GM12878 (cell line): ENCODE results near the gene UBE2C. TPM values are rescaled to one million over a fixed set of nuclear protein-coding genes. Genes with fewer than 3 reads are reported as not detected.

Experiments used
- ATAC-seq: fragments of 200-7000 bp; cut with Tn5 transposase; 3 replicates; pipeline ENCODE4 v1.9.1; 2020; ENCODE audit warnings: mild to moderate bottlenecking, moderate library complexity
- BruUV-seq: library from RNA; stranded (reverse); fragments of 400-500 nt; replicated peaks from 2 replicates; lab custom pipeline; 2021; lab: Mats Ljungman, UMichigan
- CTCF ChIA-PET: fragments of 300-600 bp; sonication (Branson Sonifier 250); formaldehyde crosslinking; extraction: SDS; loops from one replicate; lab custom pipeline; 2021; ENCODE audit warnings: inconsistent platforms; lab: Yijun Ruan, JAX
- POLR2A ChIA-PET: fragments of 350-600 bp; formaldehyde crosslinking; extraction: SDS; loops from one replicate; lab custom pipeline; 2021; ENCODE audit warnings: inconsistent platforms; lab: Charles Lee
- RAD21 ChIA-PET: fragments of 300-600 bp; sonication (Branson Sonifier 250); formaldehyde crosslinking; loops from one replicate; lab custom pipeline; 2023; ENCODE audit warnings: antibody characterized with exemption; ENCODE audit not compliant: unreplicated experiment; lab: Charles Lee
- SMC1A ChIA-PET: fragments of 300-600 bp; sonication (Branson Sonifier 250); formaldehyde crosslinking; loops from one replicate; lab custom pipeline; 2023; ENCODE audit not compliant: unreplicated experiment, uncharacterized antibody; lab: Charles Lee
- DNase-seq: peaks from one replicate; pipeline ENCODE4 v3.0.0-alpha.2; 2011; ENCODE audit warnings: low read depth, low spot score
- FAIRE-seq: peaks from 3 replicates; lab custom pipeline; 2011; peaks lifted over from hg19 to GRCh38; lab: Jason Lieb, UNC
- H2AFZ ChIP-seq: 2 replicates; pipeline ENCODE4 v1.6.0; 2011; ENCODE audit warnings: low read depth, low read length, control low read depth; ENCODE audit not compliant: control insufficient read depth
- H3K27ac ChIP-seq: 2 replicates; pipeline ENCODE4 v1.5.1; 2011; ENCODE audit warnings: control low read depth; ENCODE audit not compliant: control insufficient read depth, insufficient read depth
- H3K27me3 ChIP-seq, 2 experiments: replicated peaks in 1 of 2; 2 replicates each; pipeline versions ENCODE4 v1.6.0 to v1.6.1; 2011; ENCODE audit warnings: low read length in 1 of 2; ENCODE audit not compliant: control insufficient read depth in 2 of 2, insufficient read depth in 2 of 2
- H3K36me3 ChIP-seq, 2 experiments: 2 replicates each; pipeline ENCODE4 v1.5.1; 2011; ENCODE audit warnings: low read length in 1 of 2; ENCODE audit not compliant: control insufficient read depth in 2 of 2, insufficient read depth in 2 of 2
- H3K4me1 ChIP-seq: 2 replicates; pipeline ENCODE4 v1.6.1; 2011; ENCODE audit warnings: mild to moderate bottlenecking, low read length, moderate library complexity, mixed read lengths; ENCODE audit not compliant: control insufficient read depth, insufficient read depth
- H3K4me2 ChIP-seq: 2 replicates; pipeline ENCODE4 v1.6.0; 2011; ENCODE audit warnings: control low read depth; ENCODE audit not compliant: control insufficient read depth, insufficient read depth
- H3K4me3 ChIP-seq: fragments of 200-600 bp; sonication (generic); 2 replicates; pipeline ENCODE4 v1.5.1; 2016
- H3K79me2 ChIP-seq: 2 replicates; pipeline ENCODE4 v1.6.0; 2011; ENCODE audit warnings: low read length; ENCODE audit not compliant: control insufficient read depth, insufficient read depth
- H3K9ac ChIP-seq: 2 replicates; pipeline ENCODE4 v1.8.0; 2011; ENCODE audit warnings: low read length, control low read depth, mixed read lengths; ENCODE audit not compliant: control insufficient read depth, insufficient read depth
- H3K9me3 ChIP-seq: replicated peaks from 3 replicates; pipeline ENCODE4 v1.5.1; 2011; ENCODE audit warnings: mild to moderate bottlenecking, low read length; ENCODE audit not compliant: control insufficient read depth, insufficient read depth
- H4K20me1 ChIP-seq: 2 replicates; pipeline ENCODE4 v1.6.0; 2011; ENCODE audit not compliant: control insufficient read depth, insufficient read depth
- MYB ChIP-seq: fragments of 150-350 bp; IDR thresholded peaks from 2 replicates; pipeline ENCODE4 v1.6.1; 2014; ENCODE audit warnings: mild to moderate bottlenecking, low read depth, low read length, borderline replicate concordance
- SUZ12 ChIP-seq: fragments of 200-600 bp; sonication (generic); IDR thresholded peaks from one replicate; pipeline ENCODE4 v1.6.1; 2018; ENCODE audit warnings: antibody characterized with exemption, mild to moderate bottlenecking; ENCODE audit not compliant: unreplicated experiment
- WGBS: methylation state at CpG from one replicate; pipeline ENCODE4 v1.1.6; 2016; ENCODE audit warnings: low lambda C conversion rate; ENCODE audit not compliant: insufficient replicate concordance, insufficient coverage; ENCODE audit errors: missing lambda C conversion rate; 5-methylcytosine and 5-hydroxymethylcytosine counted together
- in situ Hi-C: fragments of 300-500 bp; cut with MboI; formaldehyde crosslinking; loops from 9 replicates; pipeline ENCODE4 v1.14.3; 2018; ENCODE audit warnings: mixed read lengths
- intact Hi-C: fragments of 100-400 bp; cut with micrococcal nuclease; formaldehyde crosslinking; loops from one replicate; pipeline ENCODE4 v1.14.2; 2022; ENCODE audit not compliant: unreplicated experiment
- polyA plus RNA-seq, 11 experiments: library from polyadenylated mRNA; depleted of rRNA in 4 of 11; unstranded in 6 of 11; stranded (reverse) in 5 of 11; fragments of >200 nt; fragmentation: Nextera tagmentation in 4 of 11; fragmentation: Illumina TruSeq in 1 of 11; extraction: Ambion mirVana in 4 of 11; extraction: Trizol in 1 of 11; gene quantifications; 1 replicate in 1 of 11; 2 replicates in 10 of 11; pipeline versions ENCODE4 v1.2.1 to v1.2.3, GENCODE V29; 2011 to 2016; ENCODE audit warnings: inconsistent platforms in 2 of 11, missing spikeins in 2 of 11, low read depth in 1 of 11
- total RNA-seq, 4 experiments: library from RNA; depleted of rRNA in 3 of 4; stranded (reverse); fragments of >200 nt in 3 of 4; fragmentation: Illumina TruSeq in 1 of 4; extraction: Trizol in 1 of 4; gene quantifications; 2 replicates each; pipeline versions ENCODE4 v1.2.1 to v1.2.3, GENCODE V29; 2013 to 2021
- TF ChIP-seq, protein P1 (sequence below): fragments of 450-650 bp; IDR thresholded peaks from 2 replicates; pipeline ENCODE4 v1.6.1; 2014; ENCODE audit warnings: mild to moderate bottlenecking

The UBE2C gene
- total and polyA plus RNA-seq, 10 of the 15 experiments (the other 5 are each of a cell fraction or from before 2014, with no cell fraction given), result 86.2 to 412 (median 176) TPM

- SMC1A ChIA-PET, result no interaction called here
- Histone ChIP-seq H3K4me3 (no peak overlapping the region), H4K20me1 (no peaks in the 10 kb centered on the region), H3K27ac (no peak overlapping the region), H3K9me3 (no peaks in the 10 kb centered on the region), H3K36me3 (no peaks in the 10 kb centered on the region), H3K27me3 (no peaks in the 10 kb centered on the region), H3K79me2 (peaks cover 19% of the 10 kb centered on the region), H3K4me1 (peaks cover 8% of the 10 kb centered on the region), H3K9ac (no peak overlapping the region), H3K4me2 (no peak overlapping the region), H2AFZ (no peak overlapping the region)
- ATAC-seq (no peak), DNase-seq (no peak), FAIRE-seq (no peak)
- intact Hi-C loops (no loop called here), in situ Hi-C loops (no loop called here)
- POLR2A ChIA-PET, result interaction anchor here (2.4 kb wide), 1 partner anchor 11 kb away, joined by 10 read pairs; no protein-coding TSS in a partner anchor
- CTCF ChIA-PET, result interaction anchor here (0.8 to 1.6 kb wide), 2 partner anchors 54 to 117 kb away, joined by 3 to 6 read pairs; no protein-coding TSS in a partner anchor
- RAD21 ChIA-PET, result no interaction called here
- TF ChIP-seq, protein P1, sequence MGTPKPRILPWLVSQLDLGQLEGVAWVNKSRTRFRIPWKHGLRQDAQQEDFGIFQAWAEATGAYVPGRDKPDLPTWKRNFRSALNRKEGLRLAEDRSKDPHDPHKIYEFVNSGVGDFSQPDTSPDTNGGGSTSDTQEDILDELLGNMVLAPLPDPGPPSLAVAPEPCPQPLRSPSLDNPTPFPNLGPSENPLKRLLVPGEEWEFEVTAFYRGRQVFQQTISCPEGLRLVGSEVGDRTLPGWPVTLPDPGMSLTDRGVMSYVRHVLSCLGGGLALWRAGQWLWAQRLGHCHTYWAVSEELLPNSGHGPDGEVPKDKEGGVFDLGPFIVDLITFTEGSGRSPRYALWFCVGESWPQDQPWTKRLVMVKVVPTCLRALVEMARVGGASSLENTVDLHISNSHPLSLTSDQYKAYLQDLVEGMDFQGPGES, result no peak
- TF ChIP-seq MYB (no peak), SUZ12 (no peak)
- no TSS peak for BruUV-seq
- WGBS, result 71% methylated on average over 2 of the region's 2 CpGs
Measured at GRCh38 chr20:45853484-45853883, 41.0 kb downstream of the UBE2C start.
